C4-2B (cell line): ENCODE results near the gene TRAF3.

Source experiments
- ZFX ChIP-seq: fragments of 450-650 bp; IDR thresholded peaks from 2 replicates; pipeline ENCODE4 v1.6.1; 2017
- TF ChIP-seq, protein P1 (sequence below): fragments of 450-650 bp; conservative IDR thresholded peaks from 2 replicates; pipeline ENCODE4 v1.5.1; 2017; ENCODE audit warnings: mild to moderate bottlenecking

DNA sequence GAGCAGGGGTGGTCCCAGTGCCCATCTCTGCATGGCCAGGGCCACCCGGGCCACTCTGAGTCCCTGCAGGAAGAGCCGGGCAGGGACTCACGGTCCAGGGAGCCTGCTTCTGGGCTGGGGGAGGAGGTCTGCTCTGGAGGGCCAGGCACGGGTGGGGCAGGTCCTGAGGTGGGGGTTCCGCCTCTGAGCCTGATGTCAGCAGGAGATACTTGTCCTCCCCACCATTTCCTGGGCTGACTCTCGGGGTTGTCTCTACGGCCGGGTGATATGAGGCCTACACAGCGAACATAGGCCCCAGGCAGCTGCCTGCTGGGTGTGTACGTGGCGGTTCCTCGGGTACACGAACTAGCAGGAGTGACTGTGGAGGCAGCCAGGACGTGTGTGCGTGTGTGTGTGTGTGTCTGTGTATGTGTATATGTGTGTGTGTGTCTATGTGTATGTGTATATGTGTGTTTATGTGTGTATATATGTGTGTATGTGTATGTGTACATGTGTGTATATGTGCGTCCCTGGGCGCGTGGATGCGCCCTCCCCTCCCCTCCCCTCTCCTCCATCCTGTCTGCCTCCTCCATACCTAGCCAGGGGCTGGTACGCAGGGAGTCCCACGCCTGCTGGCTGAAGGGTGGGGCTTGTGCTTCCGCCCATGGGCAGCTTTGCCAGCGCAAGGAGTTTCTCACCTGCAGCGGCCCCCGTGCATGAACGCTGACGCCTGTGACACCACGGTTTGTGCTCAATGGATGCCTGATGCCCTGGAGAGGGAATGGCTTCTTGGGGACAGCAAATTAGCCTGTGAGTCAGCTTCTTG lies 30.4 kb upstream of the TRAF3 start:
- TF ChIP-seq, protein P1, sequence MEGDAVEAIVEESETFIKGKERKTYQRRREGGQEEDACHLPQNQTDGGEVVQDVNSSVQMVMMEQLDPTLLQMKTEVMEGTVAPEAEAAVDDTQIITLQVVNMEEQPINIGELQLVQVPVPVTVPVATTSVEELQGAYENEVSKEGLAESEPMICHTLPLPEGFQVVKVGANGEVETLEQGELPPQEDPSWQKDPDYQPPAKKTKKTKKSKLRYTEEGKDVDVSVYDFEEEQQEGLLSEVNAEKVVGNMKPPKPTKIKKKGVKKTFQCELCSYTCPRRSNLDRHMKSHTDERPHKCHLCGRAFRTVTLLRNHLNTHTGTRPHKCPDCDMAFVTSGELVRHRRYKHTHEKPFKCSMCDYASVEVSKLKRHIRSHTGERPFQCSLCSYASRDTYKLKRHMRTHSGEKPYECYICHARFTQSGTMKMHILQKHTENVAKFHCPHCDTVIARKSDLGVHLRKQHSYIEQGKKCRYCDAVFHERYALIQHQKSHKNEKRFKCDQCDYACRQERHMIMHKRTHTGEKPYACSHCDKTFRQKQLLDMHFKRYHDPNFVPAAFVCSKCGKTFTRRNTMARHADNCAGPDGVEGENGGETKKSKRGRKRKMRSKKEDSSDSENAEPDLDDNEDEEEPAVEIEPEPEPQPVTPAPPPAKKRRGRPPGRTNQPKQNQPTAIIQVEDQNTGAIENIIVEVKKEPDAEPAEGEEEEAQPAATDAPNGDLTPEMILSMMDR = no peak
- TF ChIP-seq ZFX = no peak
